IMR-90 (cell line): Measurements from ENCODE around the gene SNED1.

Source experiments
- SMC3 ChIP-seq: fragments of 150-350 bp; IDR thresholded peaks from 2 replicates; pipeline ENCODE4 v1.6.1; 2016; ENCODE audit warnings: low read depth, mild to moderate bottlenecking, antibody characterized with exemption, low read length, moderate library complexity
- TF ChIP-seq, protein P1 (sequence below): conservative IDR thresholded peaks from 2 replicates; pipeline ENCODE4 v1.5.1; 2012; ENCODE audit warnings: mild to moderate bottlenecking, low read depth, low read length, improper control_type of control experiment

DNA sequence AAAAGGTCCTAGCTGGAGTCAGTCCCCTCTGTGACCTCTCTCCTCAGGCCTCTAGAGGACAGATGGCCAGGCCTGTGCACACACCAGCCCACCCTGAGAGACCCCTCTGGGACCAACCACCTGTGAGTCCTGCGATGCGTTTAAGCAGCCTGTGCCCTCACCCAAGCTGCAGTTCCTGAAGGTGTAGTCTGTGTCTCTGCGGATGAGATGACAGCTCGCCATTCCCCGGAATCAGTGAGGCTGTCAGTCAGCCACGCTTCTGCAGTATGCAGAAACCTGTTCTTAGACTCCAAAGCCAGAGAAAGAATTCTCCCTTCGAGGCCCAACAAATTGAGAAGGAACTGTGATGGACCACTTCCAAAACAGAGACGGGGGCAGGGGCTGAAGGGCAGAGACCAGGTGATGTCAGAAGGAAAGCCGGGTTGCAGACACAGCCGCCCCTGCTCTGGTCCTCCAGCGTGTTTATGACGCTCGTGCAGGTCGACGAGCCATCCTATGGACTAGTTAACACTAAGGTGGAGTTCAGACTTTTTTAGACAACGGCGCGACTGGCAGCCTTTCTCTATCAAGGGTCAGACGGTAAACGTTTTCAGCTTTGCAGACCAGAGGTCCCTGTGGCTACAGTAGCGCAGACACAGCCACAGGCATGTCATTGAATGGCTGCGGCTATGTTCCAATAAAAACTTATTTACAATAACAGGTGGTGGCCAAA lies 93.5 kb downstream of the SNED1 start:
- TF ChIP-seq, protein P1, sequence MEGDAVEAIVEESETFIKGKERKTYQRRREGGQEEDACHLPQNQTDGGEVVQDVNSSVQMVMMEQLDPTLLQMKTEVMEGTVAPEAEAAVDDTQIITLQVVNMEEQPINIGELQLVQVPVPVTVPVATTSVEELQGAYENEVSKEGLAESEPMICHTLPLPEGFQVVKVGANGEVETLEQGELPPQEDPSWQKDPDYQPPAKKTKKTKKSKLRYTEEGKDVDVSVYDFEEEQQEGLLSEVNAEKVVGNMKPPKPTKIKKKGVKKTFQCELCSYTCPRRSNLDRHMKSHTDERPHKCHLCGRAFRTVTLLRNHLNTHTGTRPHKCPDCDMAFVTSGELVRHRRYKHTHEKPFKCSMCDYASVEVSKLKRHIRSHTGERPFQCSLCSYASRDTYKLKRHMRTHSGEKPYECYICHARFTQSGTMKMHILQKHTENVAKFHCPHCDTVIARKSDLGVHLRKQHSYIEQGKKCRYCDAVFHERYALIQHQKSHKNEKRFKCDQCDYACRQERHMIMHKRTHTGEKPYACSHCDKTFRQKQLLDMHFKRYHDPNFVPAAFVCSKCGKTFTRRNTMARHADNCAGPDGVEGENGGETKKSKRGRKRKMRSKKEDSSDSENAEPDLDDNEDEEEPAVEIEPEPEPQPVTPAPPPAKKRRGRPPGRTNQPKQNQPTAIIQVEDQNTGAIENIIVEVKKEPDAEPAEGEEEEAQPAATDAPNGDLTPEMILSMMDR, result no peak
- no peak for TF ChIP-seq SMC3
